Fibroblast of lung (primary cell): Measurements from ENCODE around the gene AICDA.

Experiments used
- EZH2 ChIP-seq: IDR thresholded peaks from 2 replicates; pipeline ENCODE4 v1.5.1; 2012; ENCODE audit warnings: low read length, control low read depth, mild to moderate bottlenecking; ENCODE audit errors: missing control alignments
- TF ChIP-seq, protein P1 (sequence below), 2 donors: IDR thresholded peaks in 1 of 2; conservative IDR thresholded peaks in 1 of 2; 1 replicate in 1 of 2; 2 replicates in 1 of 2; pipeline ENCODE4 v1.5.1; 2011 to 2012; ENCODE audit warnings: low read length in 2 of 2, control low read depth in 1 of 2, inconsistent platforms in 1 of 2, low read depth in 1 of 2, mild to moderate bottlenecking in 1 of 2

DNA sequence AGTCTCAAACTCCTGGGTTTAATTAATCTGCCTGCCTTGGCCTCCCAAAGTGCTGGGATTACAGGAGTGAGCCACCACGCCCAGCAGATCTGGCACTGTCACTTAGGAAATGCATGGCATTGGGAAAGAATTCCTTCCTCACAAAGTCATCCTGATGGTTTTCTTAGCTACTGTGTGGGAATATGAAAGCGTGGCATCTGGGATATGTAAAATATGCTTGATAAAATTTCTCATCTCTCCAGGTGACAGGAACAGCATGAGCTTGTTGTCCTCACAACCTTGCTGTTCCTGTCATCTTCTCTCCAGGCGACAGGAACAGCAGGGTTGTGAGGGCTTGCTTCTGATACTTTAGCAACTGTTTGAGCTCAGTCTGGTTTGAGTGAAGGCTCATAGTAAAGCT lies 16.1 kb upstream of the AICDA start:
- TF ChIP-seq, protein P1, sequence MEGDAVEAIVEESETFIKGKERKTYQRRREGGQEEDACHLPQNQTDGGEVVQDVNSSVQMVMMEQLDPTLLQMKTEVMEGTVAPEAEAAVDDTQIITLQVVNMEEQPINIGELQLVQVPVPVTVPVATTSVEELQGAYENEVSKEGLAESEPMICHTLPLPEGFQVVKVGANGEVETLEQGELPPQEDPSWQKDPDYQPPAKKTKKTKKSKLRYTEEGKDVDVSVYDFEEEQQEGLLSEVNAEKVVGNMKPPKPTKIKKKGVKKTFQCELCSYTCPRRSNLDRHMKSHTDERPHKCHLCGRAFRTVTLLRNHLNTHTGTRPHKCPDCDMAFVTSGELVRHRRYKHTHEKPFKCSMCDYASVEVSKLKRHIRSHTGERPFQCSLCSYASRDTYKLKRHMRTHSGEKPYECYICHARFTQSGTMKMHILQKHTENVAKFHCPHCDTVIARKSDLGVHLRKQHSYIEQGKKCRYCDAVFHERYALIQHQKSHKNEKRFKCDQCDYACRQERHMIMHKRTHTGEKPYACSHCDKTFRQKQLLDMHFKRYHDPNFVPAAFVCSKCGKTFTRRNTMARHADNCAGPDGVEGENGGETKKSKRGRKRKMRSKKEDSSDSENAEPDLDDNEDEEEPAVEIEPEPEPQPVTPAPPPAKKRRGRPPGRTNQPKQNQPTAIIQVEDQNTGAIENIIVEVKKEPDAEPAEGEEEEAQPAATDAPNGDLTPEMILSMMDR (conservative IDR thresholded peaks at IDR 0.05 in 1 of 2, IDR thresholded peaks at IDR 0.05 in 1 of 2; ENCODE audit: low read depth in 1 of 2, low read length in 2 of 2): no peak
- no peak for TF ChIP-seq EZH2
